SW480 (cell line): ENCODE measurements around the gene MCM3AP.

Experiments used
- DNase-seq: peaks from one replicate; pipeline ENCODE4 v3.0.0-alpha.2; 2016; ENCODE audit warnings: low spot score

The MCM3AP gene

GRCh38 chr21:46185716-46186115 lies 99.7 kb downstream of the MCM3AP start:
- DNase-seq = no peak
